Measurements from ENCODE around the gene WIPI1.

GRCh38 chr17:68377771-68378267 lies 79.5 kb downstream of the WIPI1 start:
- TF ChIP-seq POLR2AphosphoS5 (IDR thresholded peaks at IDR 0.05) (peak in 1 of 3 donors; percentile 65), POLR2A (IDR thresholded peaks at IDR 0.05) (no peak)
